HFFc6 (cell line): ENCODE measurements around the gene MYOCD. TPM values are rescaled to one million over a fixed set of nuclear protein-coding genes. Genes with fewer than 3 reads are reported as not detected.

Experiments used
- DNase-seq: peaks from one replicate; pipeline ENCODE4 v3.0.0-alpha.2; 2018
- H3K27ac Mint-ChIP-seq: 2 replicates; pipeline ENCODE4 v1.8.0; 2020; ENCODE audit warnings: mild to moderate bottlenecking, mixed read lengths
- H3K27me3 Mint-ChIP-seq: 2 replicates; pipeline ENCODE4 v1.8.0; 2021; ENCODE audit warnings: mild to moderate bottlenecking, moderate library complexity, mixed read lengths; ENCODE audit not compliant: insufficient read depth
- H3K36me3 Mint-ChIP-seq: 2 replicates; pipeline ENCODE4 v1.8.0; 2021; ENCODE audit warnings: low read depth, mixed read lengths
- H3K4me1 Mint-ChIP-seq: 2 replicates; pipeline ENCODE4 v1.8.0; 2020; ENCODE audit warnings: low read depth, mixed read lengths
- H3K4me3 Mint-ChIP-seq: 2 replicates; pipeline ENCODE4 v1.8.0; 2020; ENCODE audit warnings: mild to moderate bottlenecking, moderate library complexity, mixed read lengths
- H3K9me3 Mint-ChIP-seq: 2 replicates; pipeline ENCODE4 v1.8.0; 2020; ENCODE audit warnings: mild to moderate bottlenecking, mixed read lengths
- total RNA-seq, 6 experiments: library from RNA; stranded (reverse); fragmentation: NEBNext Ultra II Directional; extraction: Animal tissue kit (Norgen Biotek cat#: 25700); gene quantifications; 2 replicates in 1 of 6; 3 replicates in 5 of 6; pipeline ENCODE4 v1.2.3, GENCODE V29; 2021
- TF ChIP-seq, protein P1 (sequence below): fragments of 200-600 bp; sonication (generic); IDR thresholded peaks from 2 replicates; pipeline ENCODE4 v1.5.0; 2021; ENCODE audit warnings: antibody characterized with exemption, mild to moderate bottlenecking

Gene MYOCD
- total RNA-seq, 6 experiments from 2014 or later: 6.5 to 8.5 (median 7.1) TPM

DNA sequence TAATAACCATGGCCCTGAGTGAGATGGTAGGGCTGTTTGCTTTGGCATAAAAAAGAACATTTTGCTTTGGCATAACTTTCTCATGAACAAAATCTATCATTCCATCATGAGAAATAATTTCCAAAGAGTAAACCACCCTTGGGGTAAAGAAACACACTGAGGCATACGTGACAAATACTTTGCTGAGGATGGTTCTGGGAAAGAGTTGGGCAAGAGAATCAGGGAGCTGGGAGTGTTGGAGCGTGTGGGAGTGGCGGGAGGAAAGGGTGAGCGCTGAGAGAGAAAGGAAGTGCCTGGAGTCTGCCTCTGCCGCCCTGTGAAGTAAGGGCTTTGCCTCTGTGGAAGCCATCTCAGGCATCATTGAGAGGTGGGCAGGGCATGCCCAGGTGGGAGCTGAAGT lies 63.4 kb downstream of the MYOCD start:
- Mint-ChIP-seq H3K4me1 (peaks cover 56% of the 10 kb centered on the region), H3K4me3 (no peak overlapping the region), H3K27me3 (peaks cover 6% of the 10 kb centered on the region; the same call in 1 of the 2 replicates), H3K9me3 (no peaks in the 10 kb centered on the region), H3K27ac (no peak overlapping the region; the same call in 1 of the 2 replicates), H3K36me3 (peaks cover 5% of the 10 kb centered on the region)
- no peak for DNase-seq
- TF ChIP-seq, protein P1, sequence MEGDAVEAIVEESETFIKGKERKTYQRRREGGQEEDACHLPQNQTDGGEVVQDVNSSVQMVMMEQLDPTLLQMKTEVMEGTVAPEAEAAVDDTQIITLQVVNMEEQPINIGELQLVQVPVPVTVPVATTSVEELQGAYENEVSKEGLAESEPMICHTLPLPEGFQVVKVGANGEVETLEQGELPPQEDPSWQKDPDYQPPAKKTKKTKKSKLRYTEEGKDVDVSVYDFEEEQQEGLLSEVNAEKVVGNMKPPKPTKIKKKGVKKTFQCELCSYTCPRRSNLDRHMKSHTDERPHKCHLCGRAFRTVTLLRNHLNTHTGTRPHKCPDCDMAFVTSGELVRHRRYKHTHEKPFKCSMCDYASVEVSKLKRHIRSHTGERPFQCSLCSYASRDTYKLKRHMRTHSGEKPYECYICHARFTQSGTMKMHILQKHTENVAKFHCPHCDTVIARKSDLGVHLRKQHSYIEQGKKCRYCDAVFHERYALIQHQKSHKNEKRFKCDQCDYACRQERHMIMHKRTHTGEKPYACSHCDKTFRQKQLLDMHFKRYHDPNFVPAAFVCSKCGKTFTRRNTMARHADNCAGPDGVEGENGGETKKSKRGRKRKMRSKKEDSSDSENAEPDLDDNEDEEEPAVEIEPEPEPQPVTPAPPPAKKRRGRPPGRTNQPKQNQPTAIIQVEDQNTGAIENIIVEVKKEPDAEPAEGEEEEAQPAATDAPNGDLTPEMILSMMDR: no peak

- Mint-ChIP-seq H3K36me3 (peaks cover 5% of the 10 kb centered on the region), H3K4me3 (no peak overlapping the region), H3K9me3 (no peaks in the 10 kb centered on the region), H3K4me1 (peaks cover 56% of the 10 kb centered on the region), H3K27me3 (peaks cover 6% of the 10 kb centered on the region; the same call in 1 of the 2 replicates), H3K27ac (peak overlapping the region; percentile 63)
- TF ChIP-seq, protein P1: no peak
- no peak for DNase-seq
These were observed 64.7 kb downstream of the MYOCD start for GRCh38 chr17:12730421-12730820.

GRCh38 chr17:12730931-12731521 lies 65.3 kb downstream of the MYOCD start:
- DNase-seq: peak; percentile 80
- TF ChIP-seq, protein P1: no peak
- peaks cover 5% of the 10 kb centered on the region for H3K36me3 Mint-ChIP-seq
- no peak overlapping the region for H3K4me3 Mint-ChIP-seq
- H3K9me3 Mint-ChIP-seq: no peaks in the 10 kb centered on the region
- peaks cover 56% of the 10 kb centered on the region for H3K4me1 Mint-ChIP-seq
- peaks cover 6% of the 10 kb centered on the region; the same call in 1 of the 2 replicates for H3K27me3 Mint-ChIP-seq
- peak overlapping the region; percentile 65 for H3K27ac Mint-ChIP-seq

- Mint-ChIP-seq H3K36me3 (peaks cover 5% of the 10 kb centered on the region), H3K9me3 (no peaks in the 10 kb centered on the region), H3K4me1 (peaks cover 55% of the 10 kb centered on the region), H3K27ac (no peak overlapping the region), H3K4me3 (no peak overlapping the region), H3K27me3 (peaks cover 6% of the 10 kb centered on the region; the same call in 1 of the 2 replicates)
- DNase-seq: no peak
- TF ChIP-seq, protein P1: no peak
These were observed 66.1 kb downstream of the MYOCD start for GRCh38 chr17:12731839-12732238.

DNA sequence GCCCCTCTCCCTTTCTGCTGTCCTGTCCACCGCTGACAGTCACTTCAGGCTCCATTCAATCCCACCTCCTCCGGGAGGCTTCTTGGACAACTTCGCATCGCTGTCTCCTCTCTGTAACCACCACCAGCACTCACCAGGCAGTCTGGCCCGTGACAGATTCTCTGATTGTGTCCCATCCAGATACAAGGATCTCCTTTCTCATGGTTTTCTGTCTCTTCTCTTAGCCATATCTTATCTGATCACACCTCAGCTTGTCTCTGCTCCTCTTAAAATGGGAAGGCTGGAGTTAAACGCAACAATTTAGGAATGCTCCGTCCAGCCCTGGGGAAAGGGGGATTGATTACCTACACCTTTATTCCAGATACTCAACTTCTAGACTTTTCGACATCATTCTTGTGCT lies 66.7 kb downstream of the MYOCD start:
- no peak overlapping the region for H3K27ac Mint-ChIP-seq
- no peaks in the 10 kb centered on the region for H3K9me3 Mint-ChIP-seq
- peaks cover 52% of the 10 kb centered on the region for H3K4me1 Mint-ChIP-seq
- TF ChIP-seq, protein P1: no peak
- no peak overlapping the region for H3K4me3 Mint-ChIP-seq
- no peak for DNase-seq
- H3K36me3 Mint-ChIP-seq: peaks cover 5% of the 10 kb centered on the region
- peaks cover 6% of the 10 kb centered on the region; the same call in 1 of the 2 replicates for H3K27me3 Mint-ChIP-seq
